Stimulated activated CD4-positive, alpha-beta T cell treated with anti-CD3 and anti-CD28 coated beads, Interleukin-12 subunit alpha, Interleukin-12 subunit beta, amount 100 ng/mL, for 48 hours (primary cell): ENCODE results near the gene AK8.
"Not testable (repeated sequence)": the region's sequence is repeated elsewhere in the genome, so short reads cannot be mapped to it uniquely, and the experiment has no call there.

ENCODE experiments used
- DNase-seq, 3 donors: peaks; one replicate each; pipeline ENCODE4 v3.0.0-alpha.2; 2020; ENCODE audit warnings: low read depth in 2 of 3, low spot score in 1 of 3

The AK8 gene

GRCh38 chr9:132721661-132722060 lies 156.4 kb downstream of the AK8 start:
- DNase-seq = no peak

DNA sequence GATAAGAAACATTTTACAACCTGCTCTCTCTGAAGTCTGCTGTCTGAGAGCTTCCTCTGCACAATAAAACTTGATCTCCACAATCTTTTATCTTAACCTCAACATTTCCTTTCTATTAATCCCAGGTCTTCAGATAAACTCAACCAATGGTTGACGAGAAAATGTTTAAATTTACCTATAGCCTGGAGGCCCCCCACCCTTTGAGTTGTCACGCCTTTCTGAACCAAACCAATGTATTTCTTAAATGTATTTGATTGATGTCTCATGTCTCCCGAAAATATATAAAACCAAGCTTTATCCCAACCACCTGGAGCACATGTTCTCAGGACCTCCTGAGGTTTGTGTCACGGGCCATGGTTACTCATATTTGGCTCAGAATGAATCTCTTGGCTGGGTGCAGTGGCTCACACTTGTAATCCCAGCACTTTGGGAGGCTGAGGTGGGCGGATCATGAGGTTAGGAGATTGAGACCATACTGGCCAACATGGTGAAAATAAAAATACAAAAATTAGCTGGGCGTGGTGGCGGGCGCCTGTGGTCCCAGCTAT lies 159.6 kb downstream of the AK8 start:
- not testable (repeated sequence) for DNase-seq

DNA sequence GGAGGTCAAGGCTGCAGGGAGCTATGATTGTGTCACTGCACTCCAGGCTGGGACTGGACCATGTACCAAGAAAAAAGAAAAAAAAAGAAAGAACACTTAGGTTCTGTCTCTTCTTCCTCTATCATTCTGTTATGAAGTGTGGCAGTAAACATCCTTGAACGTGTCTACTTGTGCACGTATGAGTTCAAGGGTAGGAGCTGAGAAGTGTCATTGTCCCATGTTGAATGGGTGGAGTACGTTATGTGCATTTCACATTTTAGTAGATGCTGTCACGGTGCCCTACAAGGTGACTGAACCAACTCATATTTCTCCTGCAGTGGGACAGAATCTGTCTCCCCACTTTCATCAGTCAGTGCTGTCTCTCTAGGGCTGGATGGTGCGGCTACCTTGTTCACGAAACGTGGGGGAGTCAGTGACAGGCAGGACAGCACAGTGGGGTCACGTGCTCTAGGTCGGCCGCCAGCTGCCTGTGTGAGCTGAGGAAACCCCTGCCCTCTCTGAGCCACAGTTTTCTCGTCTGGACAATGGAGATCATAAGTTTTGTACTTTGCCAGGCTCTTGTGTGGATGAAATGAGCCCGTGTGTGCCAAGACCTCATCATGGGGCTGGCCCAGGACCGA lies 160.6 kb downstream of the AK8 start:
- no peak for DNase-seq

- no peak for DNase-seq
Measured at GRCh38 chr9:132716007-132716406, 162.1 kb downstream of the AK8 start.

DNA sequence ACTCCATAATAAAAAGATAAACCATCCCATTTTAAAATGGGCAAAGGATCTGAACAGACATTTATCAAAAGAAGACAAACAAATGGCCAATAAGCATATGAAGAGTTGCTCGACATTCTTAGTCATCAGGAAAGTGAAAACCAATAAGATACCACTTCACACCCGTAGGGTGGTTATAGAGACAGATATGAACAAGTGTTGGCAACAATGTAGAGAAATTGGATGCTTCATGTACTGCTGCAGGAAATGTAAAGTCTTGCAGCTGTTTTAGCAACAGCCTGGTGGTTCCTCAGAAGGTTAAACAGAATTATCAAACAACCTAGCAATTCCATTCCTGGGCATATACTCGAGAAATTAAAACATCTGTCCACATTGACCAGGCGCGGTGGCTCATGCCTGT lies 165.3 kb downstream of the AK8 start:
- DNase-seq = no peak

DNA sequence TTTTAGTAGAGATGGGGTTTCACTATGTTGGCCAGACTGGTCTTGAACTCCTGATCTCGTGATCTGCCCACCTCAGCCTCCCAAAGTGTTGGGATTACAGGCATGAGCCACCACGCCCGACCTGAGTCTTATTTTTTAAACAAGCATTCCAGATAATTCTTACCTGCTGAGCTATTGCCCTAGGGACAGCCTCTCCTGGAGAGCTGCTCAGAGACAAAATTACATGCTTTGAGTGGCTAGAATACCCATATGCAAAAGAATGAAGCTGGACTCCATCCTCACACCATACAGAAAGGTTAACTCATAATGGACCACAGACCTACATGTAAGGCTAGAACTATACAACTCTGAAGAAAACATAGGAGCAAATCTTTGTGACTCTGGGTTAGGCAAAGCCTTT lies 166.2 kb downstream of the AK8 start:
- DNase-seq = no peak

- not testable (repeated sequence) for DNase-seq
Measured at GRCh38 chr9:132711152-132711551, 166.9 kb downstream of the AK8 start.

DNA sequence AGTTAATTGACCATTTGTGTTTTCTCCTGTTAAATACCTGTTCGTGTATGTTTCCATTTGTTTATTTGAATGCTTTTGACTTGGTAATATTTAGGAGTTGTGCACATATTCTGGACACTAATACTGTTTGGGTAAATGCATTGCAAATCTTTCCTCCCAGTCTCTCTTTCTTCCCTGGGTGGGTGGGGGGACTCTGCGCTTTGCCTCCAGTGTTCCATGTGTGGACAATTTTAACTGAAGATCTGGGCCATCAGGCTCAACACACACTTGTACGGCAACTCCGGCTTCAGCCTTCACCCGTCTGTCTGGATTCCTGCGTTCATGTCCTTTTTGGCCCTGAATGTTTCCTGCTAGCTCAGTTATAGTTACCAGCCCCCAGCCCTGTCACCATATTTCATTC lies 167.8 kb downstream of the AK8 start:
- no peak for DNase-seq

DNA sequence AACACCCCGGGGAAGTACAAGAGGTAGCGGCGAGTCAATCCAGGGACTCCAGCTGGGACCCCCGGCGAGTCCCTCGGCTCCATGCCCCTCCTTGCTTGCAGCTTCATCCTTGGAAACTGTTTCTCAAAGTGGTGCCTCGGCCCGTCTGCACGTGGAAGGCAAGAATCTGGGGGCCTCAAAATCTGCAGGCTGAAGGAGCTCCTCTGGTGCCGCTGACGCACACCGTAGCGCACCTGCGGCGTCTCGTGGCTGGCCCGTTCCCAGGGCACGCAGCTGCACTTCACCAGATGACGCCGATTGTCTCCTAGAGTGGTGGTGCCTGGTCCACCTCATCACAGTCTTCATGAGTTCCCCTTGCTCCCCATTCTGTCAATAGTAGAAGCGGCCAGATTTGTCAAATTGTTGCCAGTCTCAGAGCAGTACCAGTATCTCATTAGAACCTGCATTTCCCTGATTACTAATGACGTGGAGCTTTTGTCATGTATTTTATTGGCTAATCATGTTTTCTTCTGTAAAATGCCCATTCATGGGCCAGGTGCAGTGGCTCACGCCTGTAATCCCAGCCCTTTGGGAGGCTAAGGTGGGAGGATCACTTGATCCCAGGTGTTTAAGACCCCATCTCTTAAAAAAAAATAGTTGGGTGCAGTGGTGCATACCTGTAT lies 169.2 kb downstream of the AK8 start:
- no peak for DNase-seq

DNA sequence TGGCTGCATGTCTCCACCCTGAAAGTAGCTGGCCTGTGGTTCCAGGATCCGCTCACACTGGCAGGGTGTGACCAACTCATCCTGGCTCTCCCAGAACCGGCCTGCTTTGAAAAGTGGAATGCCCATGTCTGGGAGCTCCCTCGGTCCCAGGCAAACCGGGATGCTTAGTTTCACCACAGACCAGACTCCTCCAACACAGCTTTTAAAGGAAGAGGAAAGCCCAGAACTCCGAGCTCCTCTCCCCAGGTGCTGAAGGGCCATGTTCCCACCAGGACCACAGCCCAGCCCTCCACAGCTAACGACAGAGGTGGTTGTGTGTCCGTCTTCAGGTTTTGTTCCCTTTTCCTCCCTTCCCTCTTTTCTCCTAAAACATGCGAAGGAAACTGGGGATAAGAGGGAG lies 169.8 kb downstream of the AK8 start:
- no peak for DNase-seq

GRCh38 chr9:132703336-132703735 lies 174.7 kb downstream of the AK8 start:
- no peak for DNase-seq

DNA sequence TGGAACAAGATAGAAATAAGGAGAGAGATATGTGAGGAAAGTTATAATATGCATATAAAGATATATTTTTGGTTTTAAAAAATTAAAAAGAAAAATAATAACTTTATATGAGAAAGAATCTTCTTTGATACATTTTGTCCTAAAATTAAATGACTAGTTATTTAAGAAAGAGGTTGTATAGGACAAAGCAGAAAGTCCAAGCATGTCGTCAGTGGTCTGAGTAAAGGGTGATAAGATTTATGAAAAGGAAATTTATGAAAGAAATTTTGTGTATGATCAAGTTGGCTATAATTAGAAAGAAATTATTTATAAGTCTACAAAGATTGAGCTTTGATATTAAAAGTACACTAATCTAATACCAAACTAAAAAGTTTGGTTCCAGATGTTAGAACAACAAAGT lies 175.8 kb downstream of the AK8 start:
- no peak for DNase-seq

- no peak for DNase-seq
Measured at GRCh38 chr9:132699956-132700355, 178.1 kb downstream of the AK8 start.

DNA sequence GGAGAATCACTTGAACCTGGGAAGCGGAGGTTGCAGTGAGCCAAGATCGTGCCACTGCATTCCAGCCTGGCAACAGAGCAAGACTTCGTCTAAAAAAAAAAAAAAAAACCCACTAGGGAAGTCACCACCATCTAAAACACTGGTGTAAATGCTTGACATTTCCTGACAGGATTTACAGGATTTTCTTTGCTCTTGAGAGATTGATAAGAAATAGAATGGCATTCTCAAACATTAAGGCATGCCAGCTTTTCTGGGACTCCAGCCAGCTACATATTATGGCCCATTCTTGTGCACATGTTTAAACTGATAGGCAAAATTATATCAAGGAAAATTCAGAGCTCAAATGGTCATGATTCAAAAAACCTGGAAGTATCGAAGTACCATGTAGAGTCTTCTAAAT lies 179.1 kb downstream of the AK8 start:
- no peak for DNase-seq

DNA sequence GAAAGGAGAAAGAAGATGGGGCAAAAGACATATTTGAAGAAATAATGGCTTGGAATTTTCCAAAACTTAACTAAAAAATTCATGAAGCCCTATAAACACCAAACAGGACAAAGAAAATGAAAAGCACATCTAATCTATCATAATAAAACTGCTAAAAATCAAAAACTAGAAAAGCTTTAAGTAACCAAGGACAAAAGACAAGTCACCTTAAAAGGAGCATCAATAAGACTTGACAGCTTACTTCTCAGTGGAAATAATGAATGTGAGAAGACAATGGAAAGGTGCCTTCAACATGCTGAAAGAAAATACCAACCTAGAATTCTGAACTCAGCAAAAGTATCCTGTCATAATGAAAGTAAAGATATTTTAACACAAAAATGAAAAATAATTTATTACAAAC lies 180.9 kb downstream of the AK8 start:
- no peak for DNase-seq

- no peak for DNase-seq
Measured at GRCh38 chr9:132694144-132694543, 183.9 kb downstream of the AK8 start.

DNA sequence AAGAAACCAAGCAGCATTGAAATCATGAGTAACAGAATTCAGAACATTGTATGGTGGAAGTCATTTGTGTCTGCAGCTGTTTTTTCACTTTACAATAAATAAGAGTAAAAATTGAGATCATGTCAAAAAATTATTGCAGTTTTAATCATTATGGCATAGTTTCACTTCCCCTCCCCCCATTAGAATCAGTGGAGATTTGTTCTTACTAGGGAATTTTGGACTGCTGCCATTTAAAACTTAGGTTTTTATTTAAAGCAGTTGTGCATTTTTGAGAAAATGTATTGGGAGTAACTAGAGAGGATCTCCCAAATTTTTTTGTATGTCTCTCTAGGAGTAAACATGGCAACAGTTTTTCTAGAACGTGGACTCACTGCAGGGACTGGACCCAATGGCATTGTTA lies 187.4 kb downstream of the AK8 start:
- DNase-seq = no peak

- DNase-seq = no peak
Measured at GRCh38 chr9:132683873-132684272, 194.2 kb downstream of the AK8 start.

DNA sequence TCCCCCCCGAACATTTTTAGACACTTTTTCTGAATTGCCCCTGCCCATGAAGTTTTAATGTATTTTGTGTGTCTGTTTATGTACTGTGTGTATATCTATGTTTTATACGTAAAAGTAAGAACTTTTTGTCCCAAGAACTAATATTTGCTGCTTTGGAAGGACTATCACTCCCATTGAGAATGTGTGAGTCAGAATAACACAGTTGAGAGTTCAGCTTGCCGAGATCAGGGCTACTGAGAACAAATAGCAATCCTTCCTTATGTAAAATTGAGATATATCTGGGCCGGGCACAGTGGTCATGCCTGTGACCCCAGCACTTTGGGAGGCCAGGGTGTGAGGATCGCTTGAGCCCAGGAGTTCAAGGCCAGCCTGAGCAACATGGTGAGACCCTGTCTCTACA lies 196.5 kb downstream of the AK8 start:
- no peak for DNase-seq

GRCh38 chr9:132679946-132680625 lies 198.0 kb downstream of the AK8 start:
- no peak for DNase-seq

DNA sequence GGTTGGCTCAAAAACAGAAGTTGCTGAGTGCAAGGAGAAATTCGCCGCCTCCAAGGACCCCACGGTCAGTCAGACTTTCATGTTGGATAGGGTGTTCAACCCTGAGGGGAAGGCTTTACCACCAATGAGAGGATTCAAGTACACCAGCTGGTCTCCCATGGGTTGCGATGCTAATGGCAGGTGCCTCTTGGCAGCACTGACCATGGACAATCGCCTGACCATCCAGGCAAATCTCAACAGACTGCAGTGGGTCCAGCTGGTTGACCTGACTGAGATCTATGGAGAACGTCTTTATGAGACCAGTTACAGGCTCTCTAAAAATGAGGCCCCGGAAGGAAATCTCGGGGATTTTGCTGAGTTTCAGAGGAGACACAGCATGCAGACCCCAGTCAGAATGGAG lies 200.1 kb downstream of the AK8 start:
- DNase-seq = no peak
